Neural cell (in vitro differentiated cells): ENCODE measurements around the gene MMP24. TPM values are rescaled to one million over a fixed set of nuclear protein-coding genes. Genes with fewer than 3 reads are reported as not detected.

Experiments
- H2AFZ ChIP-seq: fragments of 200-600, 300-800 bp; sonication (generic), shearing (Covaris generic); 2 replicates; pipeline ENCODE4 v1.6.0; 2014; ENCODE audit warnings: low read depth, mild to moderate bottlenecking, antibody characterized with exemption, low read length, moderate library complexity
- H3F3A ChIP-seq: fragments of 200-600 bp; shearing (Covaris generic); 2 replicates; pipeline ENCODE4 v1.6.1; 2016; ENCODE audit warnings: mild to moderate bottlenecking, moderate library complexity, mixed read lengths, antibody characterized with exemption, low read length; ENCODE audit not compliant: insufficient read depth, poor library complexity, severe bottlenecking
- H3K27ac ChIP-seq: fragments of 200-600, 300-800 bp; sonication (generic), shearing (Covaris generic); 2 replicates; pipeline ENCODE4 v1.5.1; 2014; ENCODE audit warnings: mild to moderate bottlenecking, low read length, moderate library complexity
- H3K27me3 ChIP-seq: fragments of 300-800, 200-600 bp; sonication (generic), shearing (Covaris generic); 2 replicates; pipeline ENCODE4 v1.6.0; 2014; ENCODE audit warnings: mild to moderate bottlenecking, low read depth, low read length, moderate library complexity; ENCODE audit not compliant: insufficient read depth
- H3K36me3 ChIP-seq: fragments of 300-800, 200-600 bp; sonication (generic), shearing (Covaris generic); 2 replicates; pipeline ENCODE4 v1.5.1; 2014; ENCODE audit warnings: mild to moderate bottlenecking, antibody characterized with exemption, low read length, moderate library complexity; ENCODE audit not compliant: insufficient read depth
- H3K4me2 ChIP-seq: fragments of 300-800, 200-600 bp; sonication (generic), shearing (Covaris generic); 2 replicates; pipeline ENCODE4 v1.6.0; 2014; ENCODE audit warnings: mild to moderate bottlenecking, low read length
- H3K4me3 ChIP-seq: fragments of 300-800, 200-600 bp; sonication (generic), shearing (Covaris generic); 2 replicates; pipeline ENCODE4 v1.5.1; 2014; ENCODE audit warnings: mild to moderate bottlenecking, low read length, moderate library complexity
- H3K79me2 ChIP-seq: fragments of 200-600 bp; shearing (Covaris generic); replicated peaks from 2 replicates; pipeline ENCODE4 v1.6.0; 2014; ENCODE audit warnings: mild to moderate bottlenecking, low read length, moderate library complexity; ENCODE audit not compliant: insufficient read depth
- H3K9ac ChIP-seq: fragments of 300-800, 200-600 bp; sonication (generic), shearing (Covaris generic); 2 replicates; pipeline ENCODE4 v1.6.1; 2016; ENCODE audit warnings: mild to moderate bottlenecking, low read length, mixed read lengths
- H3K9me2 ChIP-seq: fragments of 200-600 bp; shearing (Covaris generic); 2 replicates; pipeline ENCODE4 v1.6.1; 2016; ENCODE audit warnings: mild to moderate bottlenecking, low read length, mixed read lengths; ENCODE audit not compliant: insufficient read depth
- H3K9me3 ChIP-seq: fragments of 200-600, 300-800 bp; sonication (generic), shearing (Covaris generic); 2 replicates; pipeline ENCODE4 v1.6.1; 2016; ENCODE audit warnings: mild to moderate bottlenecking, mixed run types, low read length, moderate library complexity, mixed read lengths
- H4K20me1 ChIP-seq: fragments of 200-600 bp; shearing (Covaris generic); 2 replicates; pipeline ENCODE4 v1.6.1; 2016; ENCODE audit warnings: mild to moderate bottlenecking, mixed run types; ENCODE audit not compliant: insufficient read depth
- EP300 ChIP-seq: fragments of 450-650 bp; conservative IDR thresholded peaks from 2 replicates; pipeline ENCODE4 v1.6.1; 2014; ENCODE audit warnings: antibody characterized with exemption, mild to moderate bottlenecking, moderate library complexity; ENCODE audit not compliant: poor library complexity, severe bottlenecking
- EZH2 ChIP-seq: fragments of 200-600, 300-800 bp; shearing (Covaris generic), sonication (generic); IDR thresholded peaks from 2 replicates; pipeline ENCODE4 v1.6.1; 2014; ENCODE audit warnings: antibody characterized with exemption, low read length, borderline replicate concordance, mild to moderate bottlenecking; ENCODE audit not compliant: insufficient read depth, poor library complexity, severe bottlenecking
- MXI1 ChIP-seq: fragments of 450-650 bp; conservative IDR thresholded peaks from 2 replicates; pipeline ENCODE4 v1.6.1; 2014; ENCODE audit warnings: antibody characterized with exemption, mild to moderate bottlenecking; ENCODE audit not compliant: poor library complexity, severe bottlenecking
- POLR2AphosphoS5 ChIP-seq: IDR thresholded peaks from 2 replicates; pipeline ENCODE4 v1.6.1; 2012
- RAD21 ChIP-seq: fragments of 450-650 bp; conservative IDR thresholded peaks from 2 replicates; pipeline ENCODE4 v1.6.1; 2014; ENCODE audit warnings: antibody characterized with exemption, mild to moderate bottlenecking, moderate library complexity
- SMC3 ChIP-seq: fragments of 450-650 bp; conservative IDR thresholded peaks from 2 replicates; pipeline ENCODE4 v1.6.1; 2014; ENCODE audit warnings: antibody characterized with exemption, mild to moderate bottlenecking, moderate library complexity; ENCODE audit not compliant: poor library complexity
- TAF1 ChIP-seq: IDR thresholded peaks from 2 replicates; pipeline ENCODE4 v1.6.1; 2012; ENCODE audit warnings: low read depth
- polyA minus RNA-seq: library from RNA; depleted of rRNA, polyadenylated mRNA; stranded (reverse); fragments of >200 nt; gene quantifications from 2 replicates; pipeline ENCODE4 v1.2.3, GENCODE V29; 2014
- polyA plus RNA-seq: library from polyadenylated mRNA; depleted of rRNA; stranded (reverse); fragments of >200 nt; gene quantifications from 2 replicates; pipeline ENCODE4 v1.2.3, GENCODE V29; 2014
- TF ChIP-seq, protein P1 (sequence below): fragments of 450-650 bp; IDR thresholded peaks from 2 replicates; pipeline ENCODE4 v1.5.1; 2014; ENCODE audit warnings: antibody characterized with exemption, mild to moderate bottlenecking, moderate library complexity; ENCODE audit not compliant: poor library complexity, severe bottlenecking
- TF ChIP-seq, protein P2 (sequence below): IDR thresholded peaks from 2 replicates; pipeline ENCODE4 v1.6.1; 2012; ENCODE audit warnings: borderline replicate concordance

The MMP24 gene
- polyA plus RNA-seq: 57.4 and 68.9 TPM in 2 replicates
- polyA minus RNA-seq: 127 and 135 TPM in 2 replicates

DNA sequence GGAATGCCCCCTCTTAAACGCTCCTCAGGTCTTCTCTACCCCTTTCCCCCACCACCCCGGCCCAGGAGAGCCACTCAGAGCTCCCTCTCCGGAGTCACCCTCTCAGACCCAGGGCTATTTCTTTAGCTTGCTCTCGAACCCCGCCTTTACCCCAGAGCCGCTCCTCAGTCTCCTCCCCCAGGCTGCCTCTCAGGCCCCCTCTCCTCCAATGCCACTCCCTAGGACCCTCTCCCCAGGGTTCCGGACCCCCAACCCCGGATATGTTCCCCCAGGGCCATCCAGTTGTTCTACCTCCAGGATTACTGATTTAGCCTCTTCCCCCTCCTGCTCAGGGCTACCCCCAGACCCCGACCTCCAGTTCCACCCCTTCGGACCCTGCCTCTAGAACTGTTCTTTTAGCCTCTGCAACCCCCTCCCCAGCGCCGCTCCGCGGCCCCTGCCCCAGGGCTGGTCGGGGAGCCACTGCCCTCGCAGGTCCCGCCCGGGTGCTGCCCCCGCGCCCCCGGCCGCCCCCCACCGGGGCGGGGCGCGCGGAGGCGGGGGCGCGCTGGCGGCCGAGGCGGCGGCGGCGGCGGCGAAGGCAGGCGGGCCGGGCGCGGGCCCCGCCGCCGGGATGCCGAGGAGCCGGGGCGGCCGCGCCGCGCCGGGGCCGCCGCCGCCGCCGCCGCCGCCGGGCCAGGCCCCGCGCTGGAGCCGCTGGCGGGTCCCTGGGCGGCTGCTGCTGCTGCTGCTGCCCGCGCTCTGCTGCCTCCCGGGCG lies at the start of gene MMP24:
TSS of gene MMP24 (plus strand) at position 565 of the 758 bp plus-strand sequence. CDS start at position 614, 49 bp downstream.
- Histone ChIP-seq H3K9me3 (no peaks in the 10 kb centered on the region), H3K79me2 (peaks cover 7% of the 10 kb centered on the region), H3K4me2 (peak within 1 kb of the TSS; percentile 81), H3K9me2 (no peaks in the 10 kb centered on the region), H3K27ac (peak within 1 kb of the TSS; percentile 81), H3K36me3 (no peaks in the 10 kb centered on the region), H2AFZ (peak within 1 kb of the TSS; percentile 83), H4K20me1 (no peaks in the 10 kb centered on the region), H3K9ac (peak within 1 kb of the TSS; percentile 82), H3K4me3 (peak within 1 kb of the TSS; percentile 70), H3F3A (peaks cover 9% of the 10 kb centered on the region), H3K27me3 (peaks cover 22% of the 10 kb centered on the region)
- TF ChIP-seq EZH2: no peak
- no peak for TF ChIP-seq MXI1

DNA sequence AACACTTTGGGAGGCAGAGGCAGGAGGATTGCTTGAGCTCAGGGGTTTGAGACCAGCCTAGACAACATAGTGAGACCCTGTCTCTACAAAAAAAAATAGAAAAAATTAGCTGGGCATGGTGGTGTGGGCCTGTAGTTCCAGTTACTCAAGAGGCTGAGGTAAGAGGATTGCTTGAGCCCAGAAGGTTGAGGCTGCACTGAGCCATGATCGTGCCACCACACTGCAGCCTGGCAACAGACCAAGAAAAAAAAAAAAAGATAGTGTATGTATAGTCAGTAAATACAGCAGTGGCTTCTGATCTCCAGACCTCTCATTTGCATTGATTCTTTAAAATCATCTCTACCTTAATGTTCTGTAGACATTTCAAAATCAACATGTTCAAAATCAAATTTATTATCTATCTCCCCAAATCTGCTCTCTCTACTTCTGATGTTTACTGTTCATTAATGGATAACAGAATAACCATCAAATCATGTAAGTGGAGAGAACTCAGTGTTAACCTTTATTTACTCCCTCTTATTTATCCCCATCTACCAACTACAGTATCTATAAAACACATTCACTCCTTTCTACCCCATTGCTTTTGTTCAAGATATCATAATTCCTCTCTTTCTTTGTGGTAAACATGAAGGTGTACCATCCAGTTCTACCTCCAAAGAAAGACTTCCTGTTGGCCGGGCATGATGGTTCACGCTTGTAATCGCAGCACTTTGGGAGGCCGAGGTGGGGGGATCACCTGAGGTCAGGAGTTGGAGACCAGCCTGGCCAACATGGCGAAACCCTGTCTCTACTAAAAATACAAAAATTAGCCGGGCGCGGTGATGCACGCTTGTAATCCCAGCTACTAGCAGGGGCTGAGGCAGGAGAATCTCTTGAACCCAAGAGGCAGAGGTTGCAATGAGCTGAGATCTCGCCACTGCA lies 46.9 kb upstream of the MMP24 start:
- H3K4me3 ChIP-seq: no peak overlapping the region
- no peaks in the 10 kb centered on the region for H3K27me3 ChIP-seq
- H3F3A ChIP-seq: no peaks in the 10 kb centered on the region
- TF ChIP-seq TAF1 (no peak), EP300 (no peak), RAD21 (no peak), POLR2AphosphoS5 (no peak), MXI1 (no peak), EZH2 (no peak), SMC3 (no peak)
- TF ChIP-seq, protein P1, sequence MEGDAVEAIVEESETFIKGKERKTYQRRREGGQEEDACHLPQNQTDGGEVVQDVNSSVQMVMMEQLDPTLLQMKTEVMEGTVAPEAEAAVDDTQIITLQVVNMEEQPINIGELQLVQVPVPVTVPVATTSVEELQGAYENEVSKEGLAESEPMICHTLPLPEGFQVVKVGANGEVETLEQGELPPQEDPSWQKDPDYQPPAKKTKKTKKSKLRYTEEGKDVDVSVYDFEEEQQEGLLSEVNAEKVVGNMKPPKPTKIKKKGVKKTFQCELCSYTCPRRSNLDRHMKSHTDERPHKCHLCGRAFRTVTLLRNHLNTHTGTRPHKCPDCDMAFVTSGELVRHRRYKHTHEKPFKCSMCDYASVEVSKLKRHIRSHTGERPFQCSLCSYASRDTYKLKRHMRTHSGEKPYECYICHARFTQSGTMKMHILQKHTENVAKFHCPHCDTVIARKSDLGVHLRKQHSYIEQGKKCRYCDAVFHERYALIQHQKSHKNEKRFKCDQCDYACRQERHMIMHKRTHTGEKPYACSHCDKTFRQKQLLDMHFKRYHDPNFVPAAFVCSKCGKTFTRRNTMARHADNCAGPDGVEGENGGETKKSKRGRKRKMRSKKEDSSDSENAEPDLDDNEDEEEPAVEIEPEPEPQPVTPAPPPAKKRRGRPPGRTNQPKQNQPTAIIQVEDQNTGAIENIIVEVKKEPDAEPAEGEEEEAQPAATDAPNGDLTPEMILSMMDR: no peak
- TF ChIP-seq, protein P2, sequence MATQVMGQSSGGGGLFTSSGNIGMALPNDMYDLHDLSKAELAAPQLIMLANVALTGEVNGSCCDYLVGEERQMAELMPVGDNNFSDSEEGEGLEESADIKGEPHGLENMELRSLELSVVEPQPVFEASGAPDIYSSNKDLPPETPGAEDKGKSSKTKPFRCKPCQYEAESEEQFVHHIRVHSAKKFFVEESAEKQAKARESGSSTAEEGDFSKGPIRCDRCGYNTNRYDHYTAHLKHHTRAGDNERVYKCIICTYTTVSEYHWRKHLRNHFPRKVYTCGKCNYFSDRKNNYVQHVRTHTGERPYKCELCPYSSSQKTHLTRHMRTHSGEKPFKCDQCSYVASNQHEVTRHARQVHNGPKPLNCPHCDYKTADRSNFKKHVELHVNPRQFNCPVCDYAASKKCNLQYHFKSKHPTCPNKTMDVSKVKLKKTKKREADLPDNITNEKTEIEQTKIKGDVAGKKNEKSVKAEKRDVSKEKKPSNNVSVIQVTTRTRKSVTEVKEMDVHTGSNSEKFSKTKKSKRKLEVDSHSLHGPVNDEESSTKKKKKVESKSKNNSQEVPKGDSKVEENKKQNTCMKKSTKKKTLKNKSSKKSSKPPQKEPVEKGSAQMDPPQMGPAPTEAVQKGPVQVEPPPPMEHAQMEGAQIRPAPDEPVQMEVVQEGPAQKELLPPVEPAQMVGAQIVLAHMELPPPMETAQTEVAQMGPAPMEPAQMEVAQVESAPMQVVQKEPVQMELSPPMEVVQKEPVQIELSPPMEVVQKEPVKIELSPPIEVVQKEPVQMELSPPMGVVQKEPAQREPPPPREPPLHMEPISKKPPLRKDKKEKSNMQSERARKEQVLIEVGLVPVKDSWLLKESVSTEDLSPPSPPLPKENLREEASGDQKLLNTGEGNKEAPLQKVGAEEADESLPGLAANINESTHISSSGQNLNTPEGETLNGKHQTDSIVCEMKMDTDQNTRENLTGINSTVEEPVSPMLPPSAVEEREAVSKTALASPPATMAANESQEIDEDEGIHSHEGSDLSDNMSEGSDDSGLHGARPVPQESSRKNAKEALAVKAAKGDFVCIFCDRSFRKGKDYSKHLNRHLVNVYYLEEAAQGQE: no peak
- H3K79me2 ChIP-seq: no peaks in the 10 kb centered on the region
- H3K9ac ChIP-seq: no peak overlapping the region
- no peak overlapping the region for H2AFZ ChIP-seq
- H3K4me2 ChIP-seq: no peak overlapping the region
- H3K27ac ChIP-seq: no peak overlapping the region
- no peaks in the 10 kb centered on the region for H3K9me2 ChIP-seq
- H4K20me1 ChIP-seq: no peaks in the 10 kb centered on the region
- no peaks in the 10 kb centered on the region for H3K36me3 ChIP-seq
- no peaks in the 10 kb centered on the region for H3K9me3 ChIP-seq
